SK-N-SH (cell line): ENCODE measurements around the gene DPAGT1.

Source experiments
- EP300 ChIP-seq, 2 experiments: IDR thresholded peaks; 2 replicates each; pipeline versions ENCODE4 v1.4.0 to v1.6.1; 2012; ENCODE audit warnings: borderline replicate concordance in 1 of 2, low read depth in 1 of 2, low read length in 1 of 2
- TF ChIP-seq, protein P1 (sequence below): fragments of 200-600 bp; sonication (generic); IDR thresholded peaks from 2 replicates; pipeline ENCODE4 v1.6.1; 2017; ENCODE audit warnings: antibody characterized with exemption, mild to moderate bottlenecking, moderate library complexity

DNA sequence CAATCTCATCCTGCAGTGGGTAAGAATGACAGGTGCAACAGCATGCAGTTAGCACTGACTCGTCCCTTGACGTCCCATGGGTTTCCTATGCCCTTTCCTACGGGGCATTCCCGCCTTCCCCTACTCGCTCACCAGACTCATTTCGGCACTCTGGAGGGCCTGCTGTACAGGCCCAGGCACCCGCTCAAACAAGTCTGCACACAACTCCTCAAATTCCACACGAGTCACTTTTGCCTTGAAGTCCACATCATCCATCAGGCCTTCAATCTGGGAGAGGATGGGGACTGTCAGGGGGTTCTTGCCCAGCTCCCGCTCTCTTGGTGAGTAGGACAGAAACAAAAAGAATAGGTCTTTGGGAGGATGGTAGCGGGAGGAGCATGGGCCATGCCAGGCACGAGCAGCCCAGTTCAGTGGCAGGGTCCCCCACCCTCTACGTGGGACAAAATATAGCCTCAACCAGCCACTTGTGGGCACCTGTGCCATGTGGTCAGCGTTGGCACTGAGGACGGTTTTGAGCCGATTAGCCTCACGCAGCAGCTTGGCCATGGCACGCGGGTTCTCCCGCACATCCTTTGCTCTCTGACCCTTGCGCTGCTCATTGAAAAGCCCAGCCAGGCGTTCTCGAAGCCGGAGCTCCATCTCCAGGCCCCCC, 49.4 kb downstream of the DPAGT1 start:
- TF ChIP-seq EP300 (IDR thresholded peaks at IDR 0.05; ENCODE audit: borderline replicate concordance in 1 of 2, low read depth in 1 of 2, low read length in 1 of 2): no peak
- TF ChIP-seq, protein P1, sequence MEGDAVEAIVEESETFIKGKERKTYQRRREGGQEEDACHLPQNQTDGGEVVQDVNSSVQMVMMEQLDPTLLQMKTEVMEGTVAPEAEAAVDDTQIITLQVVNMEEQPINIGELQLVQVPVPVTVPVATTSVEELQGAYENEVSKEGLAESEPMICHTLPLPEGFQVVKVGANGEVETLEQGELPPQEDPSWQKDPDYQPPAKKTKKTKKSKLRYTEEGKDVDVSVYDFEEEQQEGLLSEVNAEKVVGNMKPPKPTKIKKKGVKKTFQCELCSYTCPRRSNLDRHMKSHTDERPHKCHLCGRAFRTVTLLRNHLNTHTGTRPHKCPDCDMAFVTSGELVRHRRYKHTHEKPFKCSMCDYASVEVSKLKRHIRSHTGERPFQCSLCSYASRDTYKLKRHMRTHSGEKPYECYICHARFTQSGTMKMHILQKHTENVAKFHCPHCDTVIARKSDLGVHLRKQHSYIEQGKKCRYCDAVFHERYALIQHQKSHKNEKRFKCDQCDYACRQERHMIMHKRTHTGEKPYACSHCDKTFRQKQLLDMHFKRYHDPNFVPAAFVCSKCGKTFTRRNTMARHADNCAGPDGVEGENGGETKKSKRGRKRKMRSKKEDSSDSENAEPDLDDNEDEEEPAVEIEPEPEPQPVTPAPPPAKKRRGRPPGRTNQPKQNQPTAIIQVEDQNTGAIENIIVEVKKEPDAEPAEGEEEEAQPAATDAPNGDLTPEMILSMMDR: no peak
